Neural crest cell (in vitro differentiated cells): ENCODE measurements around the gene PHF21B. TPM values are rescaled to one million over a fixed set of nuclear protein-coding genes. Genes with fewer than 3 reads are reported as not detected.

Experiments
- DNase-seq: peaks from one replicate; pipeline ENCODE4 v3.0.0; 2021; ENCODE audit warnings: low read depth, mixed read lengths, low spot score
- H3K27ac Mint-ChIP-seq: one replicate; pipeline ENCODE4 v1.8.0; 2021; ENCODE audit warnings: mild to moderate bottlenecking, mixed read lengths; ENCODE audit not compliant: unreplicated experiment
- H3K27me3 Mint-ChIP-seq: 2 replicates; pipeline ENCODE4 v1.8.0; 2021; ENCODE audit warnings: low read depth, mild to moderate bottlenecking, mixed read lengths
- H3K36me3 Mint-ChIP-seq: 2 replicates; pipeline ENCODE4 v1.8.0; 2021; ENCODE audit warnings: low read depth, mild to moderate bottlenecking, mixed read lengths
- H3K4me1 Mint-ChIP-seq: 2 replicates; pipeline ENCODE4 v1.8.0; 2021; ENCODE audit warnings: mixed read lengths
- H3K4me3 Mint-ChIP-seq: one replicate; pipeline ENCODE4 v1.8.0; 2021; ENCODE audit warnings: mild to moderate bottlenecking, mixed read lengths
- H3K9me3 Mint-ChIP-seq: 2 replicates; pipeline ENCODE4 v1.8.0; 2021; ENCODE audit warnings: mixed read lengths
- total RNA-seq: library from RNA; stranded (reverse); gene quantifications from 2 replicates; pipeline ENCODE4 v1.2.1, GENCODE V29; 2021
- TF ChIP-seq, protein P1 (sequence below): fragments of 200-600 bp; sonication (generic); conservative IDR thresholded peaks from 2 replicates; pipeline ENCODE4 v1.5.0; 2021; ENCODE audit warnings: antibody characterized with exemption, mild to moderate bottlenecking

PHF21B gene
- total RNA-seq, 1 donor from 2014 or later: 40.4 TPM

- H3K4me1 Mint-ChIP-seq: peaks cover 25% of the 10 kb centered on the region
- no peaks in the 10 kb centered on the region for H3K9me3 Mint-ChIP-seq
- no peak overlapping the region for H3K27ac Mint-ChIP-seq
- peaks cover 7% of the 10 kb centered on the region for H3K36me3 Mint-ChIP-seq
- H3K4me3 Mint-ChIP-seq: no peak overlapping the region
- no peak for DNase-seq
- TF ChIP-seq, protein P1, sequence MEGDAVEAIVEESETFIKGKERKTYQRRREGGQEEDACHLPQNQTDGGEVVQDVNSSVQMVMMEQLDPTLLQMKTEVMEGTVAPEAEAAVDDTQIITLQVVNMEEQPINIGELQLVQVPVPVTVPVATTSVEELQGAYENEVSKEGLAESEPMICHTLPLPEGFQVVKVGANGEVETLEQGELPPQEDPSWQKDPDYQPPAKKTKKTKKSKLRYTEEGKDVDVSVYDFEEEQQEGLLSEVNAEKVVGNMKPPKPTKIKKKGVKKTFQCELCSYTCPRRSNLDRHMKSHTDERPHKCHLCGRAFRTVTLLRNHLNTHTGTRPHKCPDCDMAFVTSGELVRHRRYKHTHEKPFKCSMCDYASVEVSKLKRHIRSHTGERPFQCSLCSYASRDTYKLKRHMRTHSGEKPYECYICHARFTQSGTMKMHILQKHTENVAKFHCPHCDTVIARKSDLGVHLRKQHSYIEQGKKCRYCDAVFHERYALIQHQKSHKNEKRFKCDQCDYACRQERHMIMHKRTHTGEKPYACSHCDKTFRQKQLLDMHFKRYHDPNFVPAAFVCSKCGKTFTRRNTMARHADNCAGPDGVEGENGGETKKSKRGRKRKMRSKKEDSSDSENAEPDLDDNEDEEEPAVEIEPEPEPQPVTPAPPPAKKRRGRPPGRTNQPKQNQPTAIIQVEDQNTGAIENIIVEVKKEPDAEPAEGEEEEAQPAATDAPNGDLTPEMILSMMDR: no peak
- H3K27me3 Mint-ChIP-seq: no peaks in the 10 kb centered on the region
These were observed 79.1 kb downstream of the PHF21B start for GRCh38 chr22:44930711-44931035.

- Mint-ChIP-seq H3K4me3 (no peak overlapping the region), H3K27me3 (no peaks in the 10 kb centered on the region), H3K4me1 (peaks cover 25% of the 10 kb centered on the region), H3K9me3 (no peaks in the 10 kb centered on the region), H3K27ac (peak overlapping the region; percentile 88), H3K36me3 (peaks cover 9% of the 10 kb centered on the region)
- DNase-seq: no peak
- TF ChIP-seq, protein P1: no peak
These were observed 79.6 kb downstream of the PHF21B start for GRCh38 chr22:44930016-44930710.

- H3K4me3 Mint-ChIP-seq: no peak overlapping the region
- H3K27ac Mint-ChIP-seq: no peak overlapping the region
- H3K4me1 Mint-ChIP-seq: peaks cover 21% of the 10 kb centered on the region
- TF ChIP-seq, protein P1: no peak
- no peaks in the 10 kb centered on the region for H3K27me3 Mint-ChIP-seq
- no peaks in the 10 kb centered on the region for H3K9me3 Mint-ChIP-seq
- H3K36me3 Mint-ChIP-seq: peaks cover 16% of the 10 kb centered on the region
- no peak for DNase-seq
These were observed 80.3 kb downstream of the PHF21B start for GRCh38 chr22:44929359-44930015.

DNA sequence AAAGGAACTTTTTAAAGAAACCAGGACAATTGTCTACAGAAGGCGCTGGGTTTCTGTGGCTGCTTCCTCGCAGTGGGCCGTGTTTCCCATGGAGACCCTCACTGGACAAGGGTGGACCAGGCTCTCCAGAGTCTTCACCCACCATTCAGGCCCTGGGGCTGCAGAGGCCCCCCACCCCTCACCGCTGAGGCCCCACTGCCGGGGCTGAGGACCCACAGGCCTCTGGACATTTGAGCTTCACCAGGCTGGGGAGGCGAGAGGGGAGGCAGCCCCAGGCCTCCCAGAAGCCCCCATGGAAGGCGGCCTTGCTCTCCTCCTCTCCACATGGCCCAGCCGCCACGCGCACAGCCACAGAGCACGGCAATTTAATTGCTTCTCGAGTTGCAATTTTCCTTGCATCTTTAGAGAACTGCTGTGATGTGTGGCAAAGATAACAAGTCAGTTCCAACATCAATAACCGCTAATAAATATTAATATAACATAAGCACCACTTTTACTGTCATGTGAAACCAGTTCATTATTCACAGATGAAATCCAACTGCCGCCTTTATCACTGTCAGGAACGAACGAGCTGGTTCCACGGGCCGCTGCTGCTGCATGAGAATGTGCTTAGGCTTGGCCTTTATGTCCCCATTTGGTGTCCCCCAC lies 81.0 kb downstream of the PHF21B start:
- no peak overlapping the region for H3K27ac Mint-ChIP-seq
- peaks cover 15% of the 10 kb centered on the region for H3K4me1 Mint-ChIP-seq
- H3K36me3 Mint-ChIP-seq: peaks cover 20% of the 10 kb centered on the region
- DNase-seq: no peak
- H3K4me3 Mint-ChIP-seq: no peak overlapping the region
- no peaks in the 10 kb centered on the region for H3K9me3 Mint-ChIP-seq
- no peaks in the 10 kb centered on the region for H3K27me3 Mint-ChIP-seq
- TF ChIP-seq, protein P1: no peak

DNA sequence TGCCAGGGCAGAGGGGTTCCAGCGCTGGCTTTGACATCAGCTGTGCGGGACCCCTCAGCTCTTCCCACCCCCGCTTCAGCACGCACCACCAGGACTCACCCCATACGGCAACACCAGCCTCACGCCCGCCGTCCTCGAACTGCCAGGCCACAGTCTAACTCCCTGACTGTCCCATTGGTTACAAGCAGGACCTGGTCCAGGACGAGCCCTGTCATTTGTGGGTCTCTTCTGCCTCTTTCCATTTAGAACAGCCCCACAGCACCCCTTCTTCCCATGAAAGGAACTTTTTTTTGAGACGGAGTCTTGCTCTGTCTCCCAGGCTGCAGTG lies 81.7 kb downstream of the PHF21B start:
- peaks cover 20% of the 10 kb centered on the region for H3K36me3 Mint-ChIP-seq
- peak overlapping the region; percentile 12 for H3K27ac Mint-ChIP-seq
- no peak for DNase-seq
- H3K4me1 Mint-ChIP-seq: peaks cover 9% of the 10 kb centered on the region
- H3K27me3 Mint-ChIP-seq: no peaks in the 10 kb centered on the region
- TF ChIP-seq, protein P1: no peak
- H3K9me3 Mint-ChIP-seq: no peaks in the 10 kb centered on the region
- H3K4me3 Mint-ChIP-seq: no peak overlapping the region
